Sciatic nerve (tissue), 2 donors: ENCODE data around the gene NUDT21. TPM values are rescaled to one million over a fixed set of nuclear protein-coding genes. Genes with fewer than 3 reads are reported as not detected.
"Not testable (repeated sequence)": the region's sequence is repeated elsewhere in the genome, so short reads cannot be mapped to it uniquely, and the experiment has no call there.

Source experiments
- ATAC-seq: fragments of 200-7000 bp; cut with Tn5 transposase; one replicate; pipeline ENCODE4 v1.9.1; 2020; ENCODE audit warnings: mild to moderate bottlenecking, moderate library complexity
- DNase-seq: peaks from one replicate; pipeline ENCODE4 v3.0.0-alpha.2; 2020; ENCODE audit warnings: low spot score
- intact Hi-C: fragments of 100-400 bp; cut with DNase I; formaldehyde crosslinking; loops from one replicate; pipeline ENCODE4 v1.14.2; 2022
- total RNA-seq: library from RNA; stranded (reverse); fragmentation: NEBNext Ultra II Directional; extraction: Animal tissue kit (Norgen Biotek cat#: 25700); gene quantifications from one replicate; pipeline ENCODE4 v1.2.1, GENCODE V29; 2021
- donor health status: DM: no; HTN: no; CAD: no.
- donor health status: DM: no; HTN: no; CAD: no.

The NUDT21 gene
- total RNA-seq = 91.3 TPM

DNA sequence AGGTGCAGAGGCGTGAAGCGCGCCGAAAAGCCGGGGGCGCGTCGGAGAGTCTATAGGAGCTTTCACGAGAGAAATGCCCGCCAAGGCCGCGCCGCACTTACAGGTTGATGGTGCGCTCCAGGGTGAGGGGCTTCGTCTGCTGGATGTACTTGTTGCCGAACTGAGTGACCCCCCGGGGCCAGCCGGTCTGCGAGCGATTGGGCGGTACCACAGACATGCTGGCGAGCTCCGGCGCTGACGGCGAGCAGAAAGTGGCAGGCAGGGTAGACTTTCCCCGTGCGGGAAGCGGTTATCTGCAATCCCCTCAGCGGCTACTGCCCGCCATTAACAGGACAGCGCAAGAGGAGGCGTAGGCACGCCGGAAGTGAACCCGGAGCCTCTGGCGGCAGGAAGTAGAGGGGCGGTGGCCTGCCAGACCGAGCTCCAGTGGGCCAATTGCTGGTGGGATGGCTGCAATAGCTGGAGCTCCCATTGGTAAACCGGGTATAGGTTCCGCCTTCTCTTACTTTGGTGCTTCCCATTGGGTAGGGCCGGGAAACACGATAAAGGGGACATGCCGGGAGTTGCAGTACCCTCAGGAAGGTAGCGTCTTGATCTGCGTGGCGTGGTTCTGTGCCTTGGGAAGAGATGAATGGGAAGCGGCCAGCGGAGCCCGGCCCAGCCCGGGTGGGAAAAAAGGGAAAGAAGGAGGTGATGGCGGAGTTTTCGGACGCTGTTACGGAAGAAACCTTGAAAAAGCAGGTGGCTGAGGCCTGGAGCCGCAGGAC lies at the start of gene NUDT21, which contains the start of gene OGFOD1:
Gene NUDT21, minus strand, starts transcription at position 347 of the 767 bp plus-strand sequence. Its CDS starts 130 bp downstream, at position 217.
Gene OGFOD1, plus strand, starts transcription at position 569 of the 767 bp plus-strand sequence. Its CDS starts 59 bp downstream, at position 628.
- DNase-seq (peak; percentile 93), ATAC-seq (peak; percentile 100)
- intact Hi-C loops = no loop called here

GRCh38 chr16:56493815-56494214 lies 42.7 kb upstream of the NUDT21 start:
- intact Hi-C loops = no loop called here
- ATAC-seq = no peak
- DNase-seq = no peak

- intact Hi-C loops = no loop called here
- no peak for DNase-seq
- ATAC-seq = no peak
These were observed 42.0 kb upstream of the NUDT21 start for GRCh38 chr16:56493126-56493525.

- ATAC-seq = no peak
- DNase-seq = no peak
- intact Hi-C loops = no loop called here
These were observed 40.6 kb upstream of the NUDT21 start for GRCh38 chr16:56491657-56492261.

- ATAC-seq, DNase-seq, intact Hi-C loops: not testable (repeated sequence)
These were observed 37.7 kb upstream of the NUDT21 start for GRCh38 chr16:56488868-56489267.

DNA sequence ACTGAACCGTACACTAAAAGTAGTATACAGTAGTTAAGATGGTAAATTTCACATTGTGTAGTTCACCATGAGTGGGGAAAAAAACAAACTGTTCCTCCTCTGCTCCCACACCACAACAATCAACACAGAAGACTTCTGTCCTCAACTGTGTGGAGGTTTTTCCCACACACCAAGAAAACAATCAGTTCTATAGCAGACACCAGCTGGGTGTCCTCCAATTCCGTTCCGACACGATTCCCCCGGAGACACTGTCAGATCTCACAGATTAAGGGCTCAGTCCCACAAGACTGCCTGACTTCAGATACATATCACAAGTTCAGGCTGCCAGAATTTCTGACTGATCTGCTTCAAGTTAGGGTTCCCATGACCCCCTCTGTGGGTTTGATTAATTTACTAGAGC lies 36.9 kb upstream of the NUDT21 start:
- no peak for DNase-seq
- peak; percentile 65 for ATAC-seq
- intact Hi-C loops = no loop called here

DNA sequence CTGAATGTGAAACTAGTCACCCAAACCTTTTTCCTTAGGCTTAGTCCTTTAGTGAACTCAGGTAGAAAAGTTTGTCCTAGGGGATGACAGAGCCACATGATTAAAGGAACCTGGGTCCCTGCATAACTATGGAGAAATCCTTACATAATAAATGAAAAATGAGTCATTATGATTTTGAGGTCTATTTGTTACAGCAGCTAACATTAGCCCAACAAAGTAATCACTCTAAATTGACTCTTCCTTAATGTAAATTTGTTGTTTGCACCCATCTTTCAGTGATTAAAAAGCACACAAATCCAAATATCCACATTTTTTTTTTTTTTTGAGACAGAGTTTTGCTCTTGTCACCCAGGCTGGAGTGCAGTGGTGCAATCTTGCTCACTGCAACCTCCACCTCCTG lies 32.3 kb upstream of the NUDT21 start:
- intact Hi-C loops = no loop called here
- ATAC-seq (no peak), DNase-seq (no peak)

GRCh38 chr16:56482683-56483236 lies 31.6 kb upstream of the NUDT21 start:
- ATAC-seq (no peak), DNase-seq (no peak)
- intact Hi-C loops = no loop called here

- intact Hi-C loops = no loop called here
- ATAC-seq (no peak), DNase-seq (no peak)
These were observed 30.5 kb upstream of the NUDT21 start for GRCh38 chr16:56481468-56482122.

- DNase-seq (no peak), ATAC-seq (no peak)
- intact Hi-C loops = no loop called here
These were observed 29.8 kb upstream of the NUDT21 start for GRCh38 chr16:56480776-56481467.

- ATAC-seq = no peak
- intact Hi-C loops = no loop called here
- no peak for DNase-seq
These were observed 28.3 kb upstream of the NUDT21 start for GRCh38 chr16:56479469-56479868.

DNA sequence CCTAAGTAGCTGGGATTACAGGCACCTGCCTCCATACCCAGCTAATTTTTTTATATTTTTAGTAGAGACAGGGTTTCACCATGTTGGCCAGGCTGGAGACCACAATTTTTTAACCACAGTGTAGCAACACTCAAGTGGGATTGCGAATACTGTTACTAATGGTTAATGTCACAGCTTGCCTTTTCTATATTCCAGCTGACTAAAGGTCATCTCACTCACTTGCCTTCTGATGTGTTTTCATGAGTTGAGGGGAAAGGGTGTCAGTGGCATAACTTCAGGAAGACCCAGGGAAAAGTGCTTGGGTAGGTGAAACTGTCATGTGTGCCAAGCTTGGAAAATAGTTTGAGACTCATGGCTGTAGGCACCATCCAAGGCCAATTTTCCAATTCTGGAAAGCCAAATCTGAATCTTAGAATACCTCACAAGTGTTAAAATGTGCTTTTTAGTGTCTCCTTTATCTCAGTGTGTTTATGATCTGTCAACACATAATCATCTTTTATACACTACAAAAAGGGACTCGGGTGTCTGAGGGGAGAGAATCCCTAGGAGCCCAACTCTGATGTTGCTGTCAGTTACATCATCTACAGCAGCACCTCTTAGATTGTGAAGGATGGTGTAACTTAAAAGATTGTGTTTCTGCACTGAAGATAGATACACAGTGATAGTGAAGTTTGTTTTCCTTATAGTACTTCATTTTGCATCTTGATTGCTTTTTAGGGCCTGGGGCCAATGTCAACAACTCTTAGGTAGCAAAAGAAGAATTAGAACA lies 27.3 kb upstream of the NUDT21 start:
- ATAC-seq (no peak), DNase-seq (no peak)
- intact Hi-C loops = no loop called here

DNA sequence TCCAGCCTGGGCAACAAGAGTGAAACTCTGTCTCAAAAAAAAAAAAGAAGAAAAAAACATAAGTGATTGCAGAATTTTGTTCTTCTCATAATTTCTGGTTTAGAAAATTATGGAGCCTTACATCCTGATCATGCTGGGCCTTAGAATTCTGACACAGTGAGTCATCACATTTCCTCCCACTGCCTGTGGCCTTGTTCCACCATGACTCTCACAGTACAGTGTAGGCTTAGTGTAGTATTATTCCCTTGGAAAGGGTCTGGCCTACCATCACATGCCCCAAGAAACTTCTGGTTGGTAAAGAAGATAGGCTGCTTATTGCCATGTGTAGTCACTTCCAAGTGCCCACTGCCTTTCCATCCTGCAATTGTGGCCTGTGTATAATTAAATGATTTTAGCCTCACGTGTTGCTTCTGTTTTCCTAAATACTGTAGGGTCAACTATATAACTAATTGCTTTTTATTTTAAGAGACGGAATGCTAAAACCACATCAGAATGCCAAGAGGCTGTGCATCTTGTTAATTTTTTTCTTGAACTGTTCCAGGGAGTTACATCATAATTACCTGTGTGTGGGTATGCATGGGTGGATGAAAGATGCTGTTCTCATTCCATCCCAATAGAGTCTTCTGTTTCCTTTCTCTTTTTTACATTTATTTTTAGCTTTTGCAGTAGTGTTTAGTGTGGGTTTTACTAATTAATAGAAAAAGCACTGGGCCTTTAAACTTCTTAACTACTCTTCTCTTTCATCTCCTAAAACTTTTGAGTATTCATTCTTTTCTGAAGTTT lies 26.2 kb upstream of the NUDT21 start:
- intact Hi-C loops = no loop called here
- no peak for DNase-seq
- ATAC-seq = peak; percentile 67

- intact Hi-C loops = no loop called here
- ATAC-seq = no peak
- DNase-seq = no peak
These were observed 24.1 kb upstream of the NUDT21 start for GRCh38 chr16:56475201-56475600.

GRCh38 chr16:56470666-56471065 lies 19.5 kb upstream of the NUDT21 start:
- no peak for DNase-seq
- ATAC-seq = no peak
- intact Hi-C loops = no loop called here

DNA sequence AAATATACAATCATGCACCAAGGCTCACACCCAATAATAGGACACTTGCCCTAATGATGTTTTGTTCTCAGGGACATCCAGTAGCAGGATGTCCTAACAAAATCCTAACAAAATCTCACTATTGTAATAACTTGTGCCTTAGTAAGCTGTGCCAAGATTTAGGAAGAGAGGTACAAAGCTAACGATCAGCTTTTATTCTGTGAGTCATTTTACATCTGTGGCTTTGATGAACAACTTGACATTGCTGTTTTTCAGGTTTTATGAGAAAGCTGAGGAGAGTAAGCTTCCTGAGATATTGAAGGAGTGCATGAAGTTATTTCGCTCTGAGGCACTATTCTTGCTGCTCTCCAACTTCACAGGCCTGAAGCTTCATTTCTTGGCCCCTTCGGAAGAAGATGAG lies 19.1 kb upstream of the NUDT21 start:
- no peak for DNase-seq
- ATAC-seq = no peak
- intact Hi-C loops = no loop called here

- no peak for DNase-seq
- intact Hi-C loops = no loop called here
- ATAC-seq = no peak
These were observed 18.6 kb upstream of the NUDT21 start for GRCh38 chr16:56469748-56470147.

GRCh38 chr16:56468800-56469199 lies 17.7 kb upstream of the NUDT21 start:
- DNase-seq (no peak), ATAC-seq (no peak)
- intact Hi-C loops = no loop called here
